Glutamatergic neuron (in vitro differentiated cells): ENCODE data around the gene GPRIN1. TPM values are rescaled to one million over a fixed set of nuclear protein-coding genes. Genes with fewer than 3 reads are reported as not detected.

ENCODE experiments used
- DNase-seq: peaks from one replicate; pipeline ENCODE4 v3.0.0; 2022
- H3K27ac Mint-ChIP-seq: one replicate; pipeline ENCODE4 v1.8.0; 2020; ENCODE audit warnings: mild to moderate bottlenecking, mixed read lengths, inconsistent platforms; ENCODE audit not compliant: unreplicated experiment
- H3K27me3 Mint-ChIP-seq: one replicate; pipeline ENCODE4 v1.8.0; 2020; ENCODE audit warnings: mild to moderate bottlenecking, moderate library complexity, mixed read lengths, inconsistent platforms; ENCODE audit not compliant: unreplicated experiment
- H3K36me3 Mint-ChIP-seq: one replicate; pipeline ENCODE4 v1.8.0; 2020; ENCODE audit warnings: mild to moderate bottlenecking, mixed read lengths, inconsistent platforms; ENCODE audit not compliant: unreplicated experiment
- H3K4me1 Mint-ChIP-seq: one replicate; pipeline ENCODE4 v1.8.0; 2020; ENCODE audit warnings: mild to moderate bottlenecking, low read depth, mixed read lengths, inconsistent platforms; ENCODE audit not compliant: unreplicated experiment
- H3K4me3 Mint-ChIP-seq: one replicate; pipeline ENCODE4 v1.8.0; 2020; ENCODE audit warnings: mild to moderate bottlenecking, mixed read lengths, inconsistent platforms; ENCODE audit not compliant: unreplicated experiment
- H3K9me3 Mint-ChIP-seq: one replicate; pipeline ENCODE4 v1.8.0; 2020; ENCODE audit warnings: mild to moderate bottlenecking, moderate library complexity, mixed read lengths, inconsistent platforms; ENCODE audit not compliant: unreplicated experiment
- total RNA-seq: library from RNA; stranded (reverse); fragmentation: NEBNext Ultra II Directional; extraction: Animal tissue kit (Norgen Biotek cat#: 25700); gene quantifications from one replicate; pipeline ENCODE4 v1.2.1, GENCODE V29; 2021; ENCODE audit not compliant: unreplicated experiment
- TF ChIP-seq, protein P1 (sequence below): fragments of 200-600 bp; sonication (generic); IDR thresholded peaks from one replicate; pipeline ENCODE4 v1.5.0; 2021; ENCODE audit not compliant: partially characterized antibody, unreplicated experiment

Gene GPRIN1
- total RNA-seq, 1 donor from 2014 or later = 72.3 TPM

DNA sequence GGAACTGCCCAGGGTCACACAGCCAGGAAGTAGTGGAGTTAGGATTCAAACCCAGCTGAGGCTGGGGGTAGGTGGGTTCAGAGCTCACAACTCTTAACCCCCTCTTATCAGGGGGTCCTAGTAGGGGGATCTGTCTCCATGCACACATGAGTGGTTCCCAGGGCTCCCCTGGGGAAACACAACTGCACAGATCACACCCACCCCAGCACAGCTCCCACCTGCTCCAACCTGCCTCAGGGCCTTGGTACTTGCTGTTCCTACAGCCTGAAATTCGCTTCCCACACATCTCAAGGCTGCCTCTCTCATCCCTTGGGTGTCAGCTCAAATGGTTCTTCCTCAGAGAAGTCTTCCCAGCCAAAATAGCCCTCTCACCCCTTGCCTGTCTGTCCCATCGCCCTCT, 15.6 kb upstream of the GPRIN1 start:
- Mint-ChIP-seq H3K4me1 (peaks cover 15% of the 10 kb centered on the region), H3K27me3 (peaks cover 14% of the 10 kb centered on the region)

DNA sequence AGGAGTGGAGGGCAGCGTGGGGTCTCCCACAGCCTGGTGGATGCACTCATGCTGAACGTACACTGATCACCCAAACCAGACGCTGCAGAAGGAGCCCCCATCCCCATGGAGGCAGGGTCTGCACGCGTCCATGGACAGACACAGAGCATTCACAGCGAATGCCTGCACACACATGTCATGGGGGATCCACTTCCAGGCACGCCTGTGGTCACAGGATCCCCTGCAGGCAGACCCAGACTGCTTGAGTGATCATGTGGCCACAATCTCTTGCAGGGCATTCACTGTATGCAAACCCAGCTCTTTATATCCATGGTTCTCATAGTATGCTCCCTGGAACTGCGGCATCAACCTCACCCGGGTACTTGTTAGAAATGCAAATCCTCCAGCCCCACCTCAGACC, 15.0 kb upstream of the GPRIN1 start:
- Mint-ChIP-seq H3K9me3 (peaks cover 4% of the 10 kb centered on the region), H3K4me3 (no peak overlapping the region), H3K27me3 (peaks cover 14% of the 10 kb centered on the region), H3K36me3 (no peaks in the 10 kb centered on the region), H3K4me1 (peaks cover 16% of the 10 kb centered on the region), H3K27ac (no peak overlapping the region)
- no peak for DNase-seq
- TF ChIP-seq, protein P1, sequence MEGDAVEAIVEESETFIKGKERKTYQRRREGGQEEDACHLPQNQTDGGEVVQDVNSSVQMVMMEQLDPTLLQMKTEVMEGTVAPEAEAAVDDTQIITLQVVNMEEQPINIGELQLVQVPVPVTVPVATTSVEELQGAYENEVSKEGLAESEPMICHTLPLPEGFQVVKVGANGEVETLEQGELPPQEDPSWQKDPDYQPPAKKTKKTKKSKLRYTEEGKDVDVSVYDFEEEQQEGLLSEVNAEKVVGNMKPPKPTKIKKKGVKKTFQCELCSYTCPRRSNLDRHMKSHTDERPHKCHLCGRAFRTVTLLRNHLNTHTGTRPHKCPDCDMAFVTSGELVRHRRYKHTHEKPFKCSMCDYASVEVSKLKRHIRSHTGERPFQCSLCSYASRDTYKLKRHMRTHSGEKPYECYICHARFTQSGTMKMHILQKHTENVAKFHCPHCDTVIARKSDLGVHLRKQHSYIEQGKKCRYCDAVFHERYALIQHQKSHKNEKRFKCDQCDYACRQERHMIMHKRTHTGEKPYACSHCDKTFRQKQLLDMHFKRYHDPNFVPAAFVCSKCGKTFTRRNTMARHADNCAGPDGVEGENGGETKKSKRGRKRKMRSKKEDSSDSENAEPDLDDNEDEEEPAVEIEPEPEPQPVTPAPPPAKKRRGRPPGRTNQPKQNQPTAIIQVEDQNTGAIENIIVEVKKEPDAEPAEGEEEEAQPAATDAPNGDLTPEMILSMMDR = no peak

More for the DNA sequence above, 15.6 kb upstream of the GPRIN1 start:
- H3K27ac Mint-ChIP-seq = no peak overlapping the region
- H3K9me3 Mint-ChIP-seq = peaks cover 5% of the 10 kb centered on the region
- TF ChIP-seq, protein P1 = no peak
- DNase-seq = no peak
- no peaks in the 10 kb centered on the region for H3K36me3 Mint-ChIP-seq
- H3K4me3 Mint-ChIP-seq = no peak overlapping the region

DNA sequence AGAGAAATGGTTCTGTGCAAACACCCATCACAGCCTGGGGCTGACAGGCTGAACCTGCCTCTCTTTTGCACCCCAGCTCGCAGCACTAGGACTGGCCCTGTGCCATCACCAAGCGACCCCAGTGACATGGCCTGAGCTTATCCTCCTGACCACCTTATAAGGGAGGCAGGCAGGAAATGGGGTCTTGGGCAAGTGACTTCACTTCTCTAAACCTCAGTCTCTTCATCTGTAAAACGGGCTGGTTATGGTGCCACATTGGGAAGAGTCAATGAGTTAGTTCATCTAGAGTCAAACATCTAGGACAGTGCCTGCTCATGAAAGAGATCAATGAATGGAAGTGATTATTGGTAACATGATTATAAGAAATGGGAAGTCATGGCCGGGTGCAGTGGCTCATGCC, 14.2 kb upstream of the GPRIN1 start:
- H3K36me3 Mint-ChIP-seq = no peaks in the 10 kb centered on the region
- H3K27ac Mint-ChIP-seq = no peak overlapping the region
- peaks cover 14% of the 10 kb centered on the region for H3K27me3 Mint-ChIP-seq
- TF ChIP-seq, protein P1 = no peak
- DNase-seq = no peak
- H3K4me3 Mint-ChIP-seq = no peak overlapping the region
- peaks cover 16% of the 10 kb centered on the region for H3K4me1 Mint-ChIP-seq
- H3K9me3 Mint-ChIP-seq = peaks cover 4% of the 10 kb centered on the region

DNA sequence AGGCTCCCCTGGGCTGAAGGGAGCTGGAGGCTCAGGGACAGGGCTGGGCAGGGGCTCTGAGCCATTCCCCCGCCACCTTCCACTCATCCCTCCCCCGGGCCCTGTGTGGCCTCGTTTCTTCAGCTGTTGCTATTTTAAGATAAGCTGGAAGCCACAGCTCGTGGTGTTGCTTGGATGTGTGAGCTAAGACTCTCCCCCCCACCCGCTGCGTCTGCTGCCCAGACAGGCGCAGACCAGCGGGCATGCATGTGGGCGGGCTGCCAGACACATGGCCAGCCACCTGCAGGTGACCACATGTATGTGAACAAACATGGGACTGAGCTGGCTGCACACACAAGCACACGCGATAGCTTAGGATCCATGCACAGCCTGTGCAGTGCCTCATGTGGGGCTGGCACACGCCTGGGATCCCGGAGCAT, 11.7 kb upstream of the GPRIN1 start:
- Mint-ChIP-seq H3K27me3 (peaks cover 12% of the 10 kb centered on the region), H3K4me1 (peaks cover 8% of the 10 kb centered on the region), H3K27ac (no peak overlapping the region), H3K36me3 (no peaks in the 10 kb centered on the region), H3K9me3 (peaks cover 2% of the 10 kb centered on the region), H3K4me3 (no peak overlapping the region)
- TF ChIP-seq, protein P1 = no peak
- DNase-seq = no peak

DNA sequence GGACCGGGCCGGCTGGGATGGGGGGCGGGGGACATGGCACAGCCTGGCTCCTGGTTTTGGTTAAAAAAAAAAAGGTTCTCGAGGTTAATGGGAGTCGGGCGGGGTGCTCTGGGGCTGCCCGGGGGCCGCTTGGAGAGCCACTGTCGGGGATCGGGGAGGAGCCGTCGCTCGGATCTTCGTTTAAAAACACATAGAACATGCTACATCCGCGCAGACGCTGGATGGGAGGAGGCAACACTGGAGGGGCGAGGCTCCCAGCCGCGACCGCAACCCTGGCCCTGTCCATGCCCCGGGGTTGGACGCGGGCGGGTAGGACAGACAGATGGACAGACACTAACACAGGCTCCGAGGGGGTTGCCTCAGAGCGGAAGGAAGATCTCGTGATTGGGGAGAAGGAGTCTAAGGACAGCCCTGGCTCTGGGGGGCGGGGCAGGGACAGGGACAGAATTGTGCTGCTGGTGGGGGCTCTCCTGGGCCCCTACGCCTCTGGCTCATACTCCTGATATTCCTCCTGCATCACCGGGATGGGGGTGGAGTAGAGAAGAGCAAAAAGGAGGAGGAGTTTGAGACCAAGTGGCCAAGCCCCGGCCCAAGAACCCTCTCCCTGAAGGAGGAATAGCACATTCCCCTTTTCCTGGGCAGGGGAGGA, 10.5 kb upstream of the GPRIN1 start:
- TF ChIP-seq, protein P1 = no peak
- no peak for DNase-seq
- no peak overlapping the region for H3K27ac Mint-ChIP-seq
- H3K4me1 Mint-ChIP-seq = peaks cover 8% of the 10 kb centered on the region
- H3K4me3 Mint-ChIP-seq = peak overlapping the region; percentile 78
- no peaks in the 10 kb centered on the region for H3K36me3 Mint-ChIP-seq
- peaks cover 4% of the 10 kb centered on the region for H3K9me3 Mint-ChIP-seq
- H3K27me3 Mint-ChIP-seq = peaks cover 12% of the 10 kb centered on the region
